EL (cell line): ENCODE data around the gene ELFN1.

Experiments used
- DNase-seq: peaks from one replicate; pipeline ENCODE4 v3.0.0-alpha.2; 2016

The ELFN1 gene

DNA sequence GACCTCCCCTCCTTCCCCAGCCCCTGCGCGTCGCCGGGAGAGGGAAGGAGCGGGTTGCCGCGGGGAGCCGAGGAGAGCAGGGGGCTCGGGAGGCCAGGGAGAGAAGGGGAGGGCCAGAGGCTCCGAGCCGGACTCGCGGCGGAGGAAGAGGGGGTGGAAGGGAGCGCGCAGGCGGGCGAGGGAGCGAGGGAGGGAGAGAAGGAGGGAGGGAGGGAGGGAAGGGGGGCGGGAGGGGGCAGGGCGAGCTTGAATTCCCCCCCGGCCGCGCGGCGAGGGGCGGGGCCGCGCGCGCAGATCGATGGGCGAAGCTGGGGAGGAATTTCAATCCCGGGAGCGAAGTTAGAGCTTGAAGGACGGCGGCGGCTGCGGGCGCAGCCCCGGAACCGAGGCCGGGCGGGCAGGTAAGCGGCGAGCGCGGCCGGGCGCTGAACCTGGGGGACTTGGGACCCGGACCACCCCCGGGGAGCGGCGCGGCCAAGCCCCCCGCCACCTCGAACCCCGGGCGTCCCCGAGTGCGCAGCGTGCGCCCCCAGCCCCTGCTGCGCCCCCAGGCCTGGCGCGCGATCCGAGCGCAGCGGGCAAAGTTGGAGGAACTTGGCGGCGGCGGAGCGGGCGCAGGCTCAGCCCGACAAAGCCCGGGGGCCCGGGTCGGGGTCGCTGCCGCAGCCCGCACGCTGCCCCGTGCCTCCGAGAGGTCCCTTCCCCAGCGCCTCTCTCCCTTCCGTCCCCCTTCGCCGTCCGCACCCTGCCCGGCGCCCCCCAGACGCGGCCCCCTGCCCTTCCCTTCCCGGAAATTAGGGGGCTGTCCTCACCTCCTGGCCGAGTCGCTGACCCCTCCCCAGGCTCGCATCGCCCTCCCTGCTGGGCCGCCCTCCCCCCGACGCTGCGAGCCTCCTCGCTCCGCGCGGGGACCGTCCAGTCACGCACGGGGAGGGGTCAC, at the start of gene ELFN1:
Gene ELFN1, plus strand, starts transcription at position 324 of the 940 bp plus-strand sequence. CDS start 74,320 bp downstream, outside the sequence.
- DNase-seq = no peak

GRCh38 chr7:1620835-1621234, 49.2 kb upstream of the ELFN1 start:
- no peak for DNase-seq

DNA sequence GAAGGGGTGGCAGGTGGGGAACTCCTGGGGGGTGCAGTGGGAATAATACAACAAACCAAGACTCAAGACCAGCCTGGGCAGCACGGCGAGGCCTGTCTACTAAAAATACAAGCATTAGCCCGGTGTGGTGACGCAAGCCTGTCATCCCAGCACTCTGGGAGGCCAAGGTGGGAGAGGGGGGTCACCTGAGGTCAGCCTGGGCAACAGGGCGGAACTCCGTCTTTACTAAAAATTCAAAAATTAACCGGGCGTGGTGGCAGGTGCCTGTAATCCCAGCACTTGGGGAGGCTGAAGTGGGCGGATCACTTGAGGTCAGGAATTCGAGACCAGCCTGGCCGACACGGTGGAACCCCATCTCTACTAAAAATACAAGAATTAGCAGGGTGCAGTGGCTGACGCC, 48.4 kb upstream of the ELFN1 start:
- no peak for DNase-seq

GRCh38 chr7:1622441-1622840, 47.6 kb upstream of the ELFN1 start:
- DNase-seq = no peak

- no peak for DNase-seq
Observed at GRCh38 chr7:1623810-1624209, 46.3 kb upstream of the ELFN1 start.

DNA sequence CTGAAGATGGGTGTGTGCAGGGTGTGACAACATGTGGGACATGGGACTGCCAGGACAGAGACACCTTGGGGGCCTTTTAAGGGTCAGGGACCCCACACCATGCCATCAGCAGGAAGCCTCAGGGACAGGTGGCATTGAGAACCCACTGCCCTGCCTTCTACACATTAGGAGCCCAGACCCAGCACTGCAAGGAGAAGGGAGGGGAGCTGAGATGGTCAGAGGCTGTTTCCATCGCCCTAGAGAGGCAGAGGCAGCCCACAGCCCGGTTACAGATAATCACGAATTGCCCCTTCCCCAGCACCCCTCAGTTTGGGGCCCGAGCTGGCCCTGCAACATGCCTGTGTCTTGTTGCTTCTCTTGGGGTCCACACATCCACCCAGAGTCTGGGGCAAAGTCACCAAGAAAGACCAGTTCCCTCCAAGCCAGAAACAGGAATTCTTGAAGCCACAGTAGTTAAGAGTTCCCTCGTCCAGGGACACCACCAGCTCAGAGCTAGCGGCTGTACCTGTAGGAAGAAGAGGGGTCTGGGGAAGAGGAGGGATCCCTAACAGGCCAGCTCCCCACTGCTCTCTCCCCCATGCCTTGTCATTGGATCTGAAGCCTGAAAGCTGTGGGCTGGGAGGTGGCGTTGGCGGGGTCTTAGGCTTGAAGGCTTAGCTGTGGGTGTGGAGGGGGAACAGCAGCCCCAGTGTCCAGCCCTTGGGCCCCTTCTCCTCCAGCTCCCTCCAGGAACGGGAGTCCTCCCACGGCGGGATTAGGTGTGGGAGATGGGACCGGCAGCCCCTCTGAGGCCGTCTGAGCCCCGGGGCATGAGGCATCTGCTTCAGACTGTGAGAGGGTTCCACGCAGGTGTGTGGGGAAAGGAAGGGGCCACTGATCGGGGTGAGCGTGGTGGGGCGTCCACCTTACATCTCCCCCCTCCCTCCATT, 44.8 kb upstream of the ELFN1 start:
- no peak for DNase-seq

DNA sequence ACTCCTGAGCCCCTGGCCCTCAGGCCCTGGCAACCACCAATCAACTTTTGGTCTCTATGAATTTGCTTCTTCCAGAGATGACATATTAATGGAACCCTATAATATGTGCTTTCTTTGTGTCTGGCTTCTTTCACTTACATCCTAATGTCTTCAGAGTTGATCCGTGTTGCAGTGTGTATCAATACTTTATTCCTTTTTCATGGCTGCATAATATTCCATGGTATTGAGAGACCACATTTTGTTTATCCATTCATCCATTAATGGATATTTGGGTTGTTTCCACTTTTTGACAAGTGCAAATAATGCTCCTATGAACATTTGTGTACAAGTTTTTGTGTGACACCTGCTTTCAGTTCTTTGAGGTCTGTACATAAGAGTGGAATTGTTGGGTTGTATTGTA, 43.3 kb upstream of the ELFN1 start:
- no peak for DNase-seq

- no peak for DNase-seq
Observed at GRCh38 chr7:1630700-1631336, 39.3 kb upstream of the ELFN1 start.

- no peak for DNase-seq
Observed at GRCh38 chr7:1631678-1632077, 38.4 kb upstream of the ELFN1 start.

GRCh38 chr7:1632506-1632905, 37.6 kb upstream of the ELFN1 start:
- DNase-seq = no peak

DNA sequence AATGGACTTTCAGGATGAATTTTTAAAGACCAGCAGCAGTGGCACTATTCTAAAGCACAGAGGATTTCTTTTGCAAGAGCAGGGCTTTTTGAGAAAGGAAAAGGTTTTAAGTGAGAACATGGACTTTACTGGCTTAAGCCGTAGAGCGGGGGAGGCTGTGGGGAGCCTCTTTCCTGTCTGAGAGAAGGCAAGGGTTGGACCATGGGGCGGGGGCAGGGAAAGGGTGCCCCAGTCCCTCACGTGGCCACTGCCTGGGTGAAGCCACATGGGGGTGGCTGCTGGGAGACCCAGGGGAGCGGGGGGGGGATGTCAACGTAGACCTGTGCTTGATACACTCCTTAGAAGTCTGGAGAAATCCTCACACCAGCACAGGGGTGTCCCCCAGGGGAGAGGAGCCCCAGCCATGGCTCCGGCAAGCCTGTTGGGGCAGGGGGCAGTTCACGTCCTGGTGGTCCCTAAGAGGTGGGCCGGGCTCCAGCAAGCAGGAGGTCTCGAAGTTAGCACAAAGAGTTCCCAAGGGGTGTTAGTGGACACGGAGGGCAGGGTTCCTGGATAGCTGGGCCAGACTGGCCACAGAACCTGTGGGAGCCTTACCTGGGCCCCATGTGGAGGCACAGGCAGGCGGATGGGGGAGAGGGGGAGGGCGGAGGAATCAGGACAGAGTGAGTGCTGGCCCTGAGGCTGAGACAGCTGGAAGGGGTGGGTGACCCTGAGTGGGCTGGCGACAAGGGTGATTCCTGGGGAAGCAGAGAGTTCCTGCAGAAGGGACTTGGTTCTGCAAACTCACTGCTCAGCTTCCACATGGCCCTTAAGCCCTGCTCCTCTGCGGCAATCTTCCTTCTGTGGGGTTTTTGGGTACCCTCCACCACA, 36.9 kb upstream of the ELFN1 start:
- DNase-seq = no peak

- no peak for DNase-seq
Observed at GRCh38 chr7:1635401-1635800, 34.7 kb upstream of the ELFN1 start.

- DNase-seq = no peak
Observed at GRCh38 chr7:1637155-1637554, 32.9 kb upstream of the ELFN1 start.

DNA sequence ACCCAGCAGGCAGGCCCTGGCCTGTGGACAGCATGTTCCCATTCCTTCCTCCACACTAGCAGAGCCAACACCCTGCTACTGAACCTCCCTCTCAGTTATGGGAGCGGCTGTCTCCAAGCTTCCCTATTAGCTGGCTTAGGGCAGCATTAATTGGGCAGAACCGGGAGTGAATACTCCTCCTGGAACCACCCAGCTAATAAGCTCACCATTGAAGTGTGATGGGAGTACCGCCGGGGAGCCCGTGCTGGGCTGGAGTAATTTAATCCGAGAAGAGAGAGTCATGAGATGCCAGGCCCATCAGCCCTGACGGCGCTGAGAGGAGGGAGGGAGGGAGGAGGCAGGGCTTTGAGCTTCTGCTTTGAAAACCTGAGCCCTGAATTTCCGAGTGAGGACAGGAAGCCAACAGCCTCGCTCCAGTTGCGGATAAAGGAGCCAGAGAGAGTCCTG, 31.8 kb upstream of the ELFN1 start:
- no peak for DNase-seq

GRCh38 chr7:1639071-1639470, 31.0 kb upstream of the ELFN1 start:
- no peak for DNase-seq

DNA sequence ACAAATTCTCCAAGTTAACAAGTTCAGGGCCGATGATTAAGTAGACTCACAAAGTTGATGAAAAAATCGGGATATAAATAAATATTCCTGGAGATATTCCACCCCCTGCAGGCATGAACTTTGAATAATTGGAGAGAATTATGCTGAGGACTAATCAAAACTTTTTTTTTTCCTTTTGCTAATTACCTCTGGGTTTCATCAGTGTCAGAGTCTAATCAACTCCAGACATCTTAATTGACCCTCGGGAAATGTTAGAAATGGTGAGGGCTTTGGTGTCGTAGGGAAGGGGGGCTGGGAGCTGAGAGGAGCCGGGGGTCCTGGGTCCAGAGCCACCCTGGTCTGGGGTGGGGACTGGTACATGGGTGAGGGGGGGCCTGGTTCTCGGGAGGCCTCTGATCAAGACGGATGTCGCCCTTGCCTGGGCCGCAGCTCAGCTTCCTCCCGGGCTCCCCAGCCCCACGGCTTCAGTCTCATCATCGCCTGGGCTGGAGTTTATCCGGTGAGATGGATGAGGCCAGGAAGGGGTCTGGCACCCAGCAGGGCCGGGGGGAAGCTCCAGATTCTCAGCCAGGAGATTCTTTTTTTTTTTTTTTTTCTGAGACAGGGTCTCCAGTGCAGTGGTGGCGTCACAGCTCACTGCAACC, 30.4 kb upstream of the ELFN1 start:
- DNase-seq = no peak

GRCh38 chr7:1640376-1641172, 29.5 kb upstream of the ELFN1 start:
- DNase-seq = no peak

DNA sequence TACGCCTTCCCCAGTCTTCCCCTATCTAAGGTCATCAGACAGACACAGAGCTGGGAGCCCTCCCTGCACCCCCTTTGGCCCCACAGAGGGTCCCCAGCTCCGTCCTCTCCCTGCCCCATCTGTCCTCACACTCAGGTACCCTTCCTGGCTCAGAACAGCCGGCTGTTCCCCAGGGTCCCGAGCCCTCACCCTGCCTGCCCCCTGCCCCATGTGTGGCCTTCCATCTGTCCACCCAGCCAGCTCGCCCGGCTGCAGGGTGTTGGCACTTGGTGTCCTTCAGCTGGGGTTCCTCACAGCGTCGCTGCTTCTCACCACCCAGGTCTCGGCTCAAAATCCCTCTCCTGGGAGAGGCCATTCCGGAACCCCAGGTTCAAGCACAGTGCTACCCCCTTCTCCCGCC, 28.9 kb upstream of the ELFN1 start:
- no peak for DNase-seq

DNA sequence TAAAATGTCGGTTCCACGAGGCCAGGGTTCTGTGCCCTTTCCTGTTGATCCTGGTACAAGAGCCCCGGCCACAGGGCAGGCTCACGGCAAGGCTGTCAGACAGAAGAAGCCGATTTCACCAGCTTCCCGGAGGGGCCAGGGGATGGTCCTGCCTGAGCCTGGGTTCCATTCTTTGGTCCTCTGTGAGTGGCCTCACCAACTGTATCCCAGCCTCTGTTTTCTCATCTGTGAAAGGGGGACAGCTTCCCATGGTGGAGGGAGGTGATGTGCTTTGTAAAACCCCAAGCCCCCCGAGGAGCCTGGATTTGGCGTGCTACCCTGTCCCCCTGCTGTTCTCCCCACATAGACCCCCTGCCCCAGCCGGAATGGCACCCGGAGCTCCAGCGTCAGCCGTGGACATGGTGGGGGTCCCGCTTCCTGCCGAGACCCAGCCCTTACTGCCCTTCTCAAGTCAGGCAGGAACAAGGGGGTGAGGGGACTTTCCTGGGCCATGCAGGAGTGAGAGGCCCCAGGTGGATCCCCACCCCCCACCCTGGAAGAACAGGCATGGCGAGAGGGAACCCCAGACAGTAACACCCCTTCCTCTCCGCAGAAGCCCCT, 28.3 kb upstream of the ELFN1 start:
- DNase-seq = no peak

DNA sequence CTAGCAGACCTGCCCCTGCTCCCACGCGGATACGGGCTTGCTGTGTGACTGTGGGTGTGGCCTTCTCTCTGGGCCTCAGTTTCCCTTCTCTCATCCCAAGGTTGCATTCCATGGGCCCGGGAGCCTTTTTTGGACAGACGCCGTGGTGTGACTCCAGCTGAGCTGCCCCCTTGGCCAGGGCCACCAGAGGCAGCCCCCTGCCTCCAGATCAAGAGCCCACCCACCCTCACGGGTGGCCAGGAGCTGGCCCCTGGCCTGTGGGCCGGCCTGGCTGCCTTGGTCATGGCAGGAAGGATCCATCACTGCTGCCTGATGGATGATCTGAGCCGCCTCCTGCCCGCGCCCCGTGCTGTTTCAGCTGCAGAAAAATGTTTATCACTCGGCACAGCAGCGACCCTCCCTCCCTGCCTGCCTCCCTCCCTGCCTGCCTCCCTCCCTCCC, 27.8 kb upstream of the ELFN1 start:
- no peak for DNase-seq
